ENCODE measurements around the gene S100A9.

GRCh38 chr1:153390938-153391710 is 33.5 kb downstream of the S100A9 start, which contains the start of gene S100A8:
- TF ChIP-seq MAX (IDR thresholded peaks at IDR 0.05) (no peak), ZBTB7A (IDR thresholded peaks at IDR 0.05; ENCODE audit: low read depth) (no peak), TEAD4 (IDR thresholded peaks at IDR 0.05) (no peak), REST (IDR thresholded peaks at IDR 0.05; ENCODE audit: low read depth) (no peak), RAD21 (IDR thresholded peaks at IDR 0.05; ENCODE audit: low read depth) (no peak), EP300 (IDR thresholded peaks at IDR 0.05; ENCODE audit: borderline replicate concordance) (no peak), TAF1 (IDR thresholded peaks at IDR 0.05; ENCODE audit: low read depth) (no peak), YY1 (IDR thresholded peaks at IDR 0.05; ENCODE audit: low read depth) (no peak), TCF12 (IDR thresholded peaks at IDR 0.05; ENCODE audit: low read depth) (no peak), NFIC (IDR thresholded peaks at IDR 0.05) (no peak), USF1 (IDR thresholded peaks at IDR 0.05) (no peak)
